Left lung (tissue), 14 donors: ENCODE results near the gene ZNF212. TPM values are rescaled to one million over a fixed set of nuclear protein-coding genes. Genes with fewer than 3 reads are reported as not detected.

Experiments
- ATAC-seq: fragments of 200-7000 bp; cut with Tn5 transposase; one replicate; pipeline ENCODE4 v1.9.1; 2020; ENCODE audit warnings: moderate library complexity
- DNase-seq, 4 donors: peaks; one replicate each; pipeline ENCODE4 v3.0.0-alpha.2; 2013 to 2020
- H3K27ac ChIP-seq, 2 donors: fragments of 200-600 bp; sonication (generic) in 1 of 2; one replicate each; pipeline versions ENCODE4 v1.5.0 to v1.8.0; 2020 to 2021
- H3K27me3 ChIP-seq, 2 donors: fragments of 200-600 bp; sonication (generic) in 1 of 2; one replicate each; pipeline versions ENCODE4 v1.5.0 to v1.8.0; 2020 to 2021
- H3K36me3 ChIP-seq, 2 donors: fragments of 200-600 bp; sonication (generic) in 1 of 2; one replicate each; pipeline versions ENCODE4 v1.5.0 to v1.8.0; 2020 to 2021
- H3K4me1 ChIP-seq, 2 donors: fragments of 200-600 bp; one replicate each; pipeline ENCODE4 v1.8.0; 2021
- H3K4me3 ChIP-seq, 2 donors: fragments of 200-600 bp; sonication (generic) in 1 of 2; one replicate each; pipeline versions ENCODE4 v1.5.0 to v1.8.0; 2020 to 2021; ENCODE audit warnings: mild to moderate bottlenecking in 1 of 2
- H3K9me3 ChIP-seq, 2 donors: fragments of 200-600 bp; sonication (generic) in 1 of 2; one replicate each; pipeline versions ENCODE4 v1.5.0 to v1.8.0; 2020 to 2021
- intact Hi-C, 2 donors: fragments of 100-400 bp; cut with DNase I; formaldehyde crosslinking; loops; one replicate each; pipeline versions ENCODE4 v1.11.2 to v1.14.2; 2022
- long read RNA-seq, 12 donors: library from polyadenylated mRNA in 2 of 12; unstranded in 2 of 12; transcript quantifications; one replicate each; pipeline ENCODE4 v2.0.0 and lab custom pipeline, GENCODE V29; 2019 to 2026
- polyA plus RNA-seq, 6 donors: library from polyadenylated mRNA; unstranded; fragments of 120-200 nt; gene quantifications; one replicate each; pipeline ENCODE4 v1.2.1, GENCODE V29; 2013; ENCODE audit not compliant: insufficient read length in 6 of 6
- total RNA-seq, 2 donors: library from RNA; stranded (reverse); fragmentation: NEBNext Ultra II Directional; extraction: Animal tissue kit (Norgen Biotek cat#: 25700); gene quantifications; one replicate each; pipeline ENCODE4 v1.2.1, GENCODE V29; 2021
- TF ChIP-seq, protein P1 (sequence below), 2 donors: fragments of 200-600 bp; sonication (generic) in 1 of 2; IDR thresholded peaks; one replicate each; pipeline versions ENCODE4 v1.5.0 to v1.8.0; 2021; ENCODE audit warnings: antibody characterized with exemption in 2 of 2
- donor health status: DM: no; HTN: yes; CAD: no.
- donor health status: DM: no; HTN: no; CAD: no.

ZNF212 gene
- total RNA-seq (1 to 10 TPM; 7.4 to 9.0 TPM), polyA plus RNA-seq (10 to 100 TPM; 14.6 to 18.1 (median 16.7) TPM)
- long read RNA-seq, donor 1, partial matches to known transcripts: 0 of 2 reads
- long read RNA-seq, donor 1, other reads (novel, unspliced or antisense): 0 of 2 reads
- long read RNA-seq, donor 2, partial matches to known transcripts: 0 of 3 reads
- long read RNA-seq, donor 2, other reads (novel, unspliced or antisense): 0 of 3 reads
- long read RNA-seq, donor 3, transcript ZNF212-201 (5 exons, 2,810 nt): major isoform, 5 of 5 reads
- long read RNA-seq, donor 3, partial matches to known transcripts: 0 of 5 reads
- long read RNA-seq, donor 3, other reads (novel, unspliced or antisense): 0 of 5 reads
- long read RNA-seq, donor 4, partial matches to known transcripts: 0 of 1 reads
- long read RNA-seq, donor 4, other reads (novel, unspliced or antisense): 0 of 1 reads
- long read RNA-seq, donor 5, partial matches to known transcripts: 0 of 1 reads
- long read RNA-seq, donor 5, other reads (novel, unspliced or antisense): 0 of 1 reads
- long read RNA-seq, donor 6, partial matches to known transcripts: 0 of 2 reads
- long read RNA-seq, donor 6, other reads (novel, unspliced or antisense): 0 of 2 reads
- long read RNA-seq, donor 7, partial matches to known transcripts: 0 of 1 reads
- long read RNA-seq, donor 7, other reads (novel, unspliced or antisense): 0 of 1 reads
- long read RNA-seq, donor 8, partial matches to known transcripts: 0 of 1 reads
- long read RNA-seq, donor 8, other reads (novel, unspliced or antisense): 0 of 1 reads
- long read RNA-seq, donor 9: 0 reads
- long read RNA-seq, donor 10, partial matches to known transcripts: 0 of 1 reads
- long read RNA-seq, donor 10, other reads (novel, unspliced or antisense): 0 of 1 reads
- long read RNA-seq, donor 11, partial matches to known transcripts: 0 of 3 reads
- long read RNA-seq, donor 11, other reads (novel, unspliced or antisense): 0 of 3 reads
- long read RNA-seq, donor 12, partial matches to known transcripts: 0 of 4 reads
- long read RNA-seq, donor 12, other reads (novel, unspliced or antisense): 0 of 4 reads

DNA sequence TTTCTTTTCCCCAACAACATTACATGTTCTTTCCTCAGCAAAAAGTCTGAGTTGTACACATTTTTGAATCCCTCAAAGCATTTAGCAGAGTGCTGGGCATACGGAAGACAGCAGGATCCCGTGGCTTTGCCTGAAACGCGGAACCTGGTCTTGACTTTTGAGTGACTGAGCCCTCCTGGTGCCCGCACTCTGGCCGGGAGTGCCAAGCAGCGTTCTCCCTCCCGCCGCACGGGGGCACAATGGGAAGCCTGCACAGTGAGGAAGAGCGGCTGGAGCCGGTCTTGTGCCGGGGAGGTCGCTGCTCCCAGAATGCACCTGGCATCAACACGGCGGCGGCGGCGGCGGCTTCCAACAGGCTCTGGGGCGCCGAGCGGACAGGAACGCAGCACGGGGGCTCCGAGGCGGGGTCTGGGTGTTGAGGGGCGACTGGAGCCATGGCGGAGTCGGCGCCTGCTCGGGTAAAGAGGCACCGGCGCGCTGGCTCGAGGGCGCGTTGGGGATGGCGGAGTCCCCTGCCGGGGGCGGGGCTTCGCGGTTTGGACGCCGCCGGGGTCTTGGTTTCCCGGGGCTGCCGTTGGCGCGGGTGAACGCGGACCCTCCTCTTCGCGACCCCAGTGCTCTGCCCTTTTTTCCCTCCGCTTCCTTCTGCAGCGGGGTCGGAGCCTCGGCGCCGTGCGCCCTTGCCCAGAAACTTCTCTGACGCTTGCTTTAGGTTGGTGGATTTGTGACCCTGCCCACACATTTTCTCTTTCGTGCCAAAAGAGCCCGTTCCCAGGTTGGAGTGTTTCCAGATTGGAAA is at the start of gene ZNF212:
TSS of gene ZNF212 (plus strand) at position 307 of the 799 bp plus-strand sequence. CDS start at position 435, 128 bp downstream.
- intact Hi-C loops: no loop called here

DNA sequence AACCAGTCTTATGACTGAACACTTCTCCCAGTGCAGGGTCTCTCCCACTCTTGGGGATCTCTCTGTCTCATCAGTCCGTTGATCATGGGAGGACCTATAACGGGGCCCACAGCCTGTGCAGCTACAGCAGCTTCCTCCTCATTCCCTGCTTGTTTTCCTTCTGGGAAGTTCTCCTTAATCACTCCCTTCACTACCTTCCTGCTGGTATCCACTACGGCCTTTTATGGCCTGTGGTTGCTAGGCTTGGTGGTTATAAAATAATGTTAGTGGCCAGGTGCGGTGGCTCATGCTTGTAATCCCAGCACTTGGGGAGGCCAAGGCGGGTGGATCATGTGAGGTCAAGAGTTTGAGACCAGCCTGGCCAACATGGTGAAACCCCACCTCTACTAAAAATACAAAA is 47.6 kb upstream of the ZNF212 start:
- ATAC-seq: no peak
- no peak for DNase-seq
- no peak overlapping the region for H3K4me3 ChIP-seq
- TF ChIP-seq, protein P1, sequence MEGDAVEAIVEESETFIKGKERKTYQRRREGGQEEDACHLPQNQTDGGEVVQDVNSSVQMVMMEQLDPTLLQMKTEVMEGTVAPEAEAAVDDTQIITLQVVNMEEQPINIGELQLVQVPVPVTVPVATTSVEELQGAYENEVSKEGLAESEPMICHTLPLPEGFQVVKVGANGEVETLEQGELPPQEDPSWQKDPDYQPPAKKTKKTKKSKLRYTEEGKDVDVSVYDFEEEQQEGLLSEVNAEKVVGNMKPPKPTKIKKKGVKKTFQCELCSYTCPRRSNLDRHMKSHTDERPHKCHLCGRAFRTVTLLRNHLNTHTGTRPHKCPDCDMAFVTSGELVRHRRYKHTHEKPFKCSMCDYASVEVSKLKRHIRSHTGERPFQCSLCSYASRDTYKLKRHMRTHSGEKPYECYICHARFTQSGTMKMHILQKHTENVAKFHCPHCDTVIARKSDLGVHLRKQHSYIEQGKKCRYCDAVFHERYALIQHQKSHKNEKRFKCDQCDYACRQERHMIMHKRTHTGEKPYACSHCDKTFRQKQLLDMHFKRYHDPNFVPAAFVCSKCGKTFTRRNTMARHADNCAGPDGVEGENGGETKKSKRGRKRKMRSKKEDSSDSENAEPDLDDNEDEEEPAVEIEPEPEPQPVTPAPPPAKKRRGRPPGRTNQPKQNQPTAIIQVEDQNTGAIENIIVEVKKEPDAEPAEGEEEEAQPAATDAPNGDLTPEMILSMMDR (IDR thresholded peaks at IDR 0.05): no peak
- intact Hi-C loops: no loop called here
- H3K27me3 ChIP-seq: peaks cover 0 to 7% of the 10 kb centered on the region in 2 donors
- H3K9me3 ChIP-seq: no peaks in the 10 kb centered on the region
- no peaks in the 10 kb centered on the region for H3K36me3 ChIP-seq
- H3K4me1 ChIP-seq: peaks cover 6 to 21% of the 10 kb centered on the region in 2 donors
- H3K27ac ChIP-seq: no peak overlapping the region

More for the DNA sequence above, at the start of gene ZNF212:
- DNase-seq: peak; percentile 79 to 98 (median 92)
- peak within 1 kb of the TSS; percentile 82 to 90 for H3K4me3 ChIP-seq
- H3K27me3 ChIP-seq: peaks cover 0 to 9% of the 10 kb centered on the region in 2 donors
- H3K9me3 ChIP-seq: peaks cover 0 to 3% of the 10 kb centered on the region in 2 donors
- H3K36me3 ChIP-seq: no peaks in the 10 kb centered on the region
- ATAC-seq: peak; percentile 100
- TF ChIP-seq, protein P1 (IDR thresholded peaks at IDR 0.05): peak; percentile 88 to 91
- H3K27ac ChIP-seq: peak within 1 kb of the TSS; percentile 27 to 54
- peaks cover 9 to 21% of the 10 kb centered on the region in 2 donors for H3K4me1 ChIP-seq

DNA sequence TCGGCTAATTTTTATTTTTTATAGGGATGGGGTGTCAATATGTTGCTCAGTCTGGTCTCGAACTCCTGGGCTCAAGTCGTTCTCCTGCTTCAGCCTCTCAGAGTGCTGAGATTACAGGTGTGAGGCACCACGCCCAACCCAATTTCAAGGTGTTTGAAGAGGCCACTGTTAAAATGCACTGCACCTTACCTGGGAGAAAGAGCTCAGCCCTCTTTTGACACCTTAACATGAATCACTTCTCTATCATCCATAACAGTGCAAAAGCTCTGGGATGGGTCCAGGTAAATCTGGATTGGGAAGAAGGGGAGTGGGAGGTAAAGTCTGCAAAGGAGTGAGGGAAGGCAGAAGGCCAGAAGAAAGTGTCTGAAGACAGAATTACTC is 44.7 kb upstream of the ZNF212 start:
- H3K36me3 ChIP-seq: peaks cover 0 to 20% of the 10 kb centered on the region in 2 donors
- intact Hi-C loops: no loop called here
- ATAC-seq: peak; percentile 1

More for the DNA sequence above, 44.7 kb upstream of the ZNF212 start:
- Histone ChIP-seq H3K9me3 (no peaks in the 10 kb centered on the region), H3K4me3 (peak overlapping the region; percentile 76 to 86), H3K27ac (peak overlapping the region; percentile 85 to 92), H3K4me1 (peaks cover 10 to 31% of the 10 kb centered on the region in 2 donors), H3K27me3 (peaks cover 0 to 7% of the 10 kb centered on the region in 2 donors)
- TF ChIP-seq, protein P1 (IDR thresholded peaks at IDR 0.05): no peak
- DNase-seq: no peak
